GM21367 (cell line): ENCODE results near the gene GALNT18.

Experiments
- ATAC-seq: cut with Tn5 transposase; IDR thresholded peaks from one replicate; pipeline ENCODE4 v1.9.1; 2021; ENCODE audit not compliant: unreplicated experiment

The GALNT18 gene

GRCh38 chr11:11502263-11502861 lies 119.4 kb downstream of the GALNT18 start:
- no peak for ATAC-seq

- no peak for ATAC-seq
Observed at GRCh38 chr11:11501546-11502262, 120.1 kb downstream of the GALNT18 start.

GRCh38 chr11:11500744-11501487 lies 120.9 kb downstream of the GALNT18 start:
- ATAC-seq = no peak

- ATAC-seq = no peak
Observed at GRCh38 chr11:11499300-11499699, 122.5 kb downstream of the GALNT18 start.

- no peak for ATAC-seq
Observed at GRCh38 chr11:11498195-11498594, 123.6 kb downstream of the GALNT18 start.

GRCh38 chr11:11496879-11497278 lies 124.9 kb downstream of the GALNT18 start:
- ATAC-seq = no peak

GRCh38 chr11:11494348-11494747 lies 127.5 kb downstream of the GALNT18 start:
- ATAC-seq = no peak

GRCh38 chr11:11493698-11494097 lies 128.1 kb downstream of the GALNT18 start:
- ATAC-seq = no peak

GRCh38 chr11:11491589-11491988 lies 130.2 kb downstream of the GALNT18 start:
- ATAC-seq = no peak

- ATAC-seq = no peak
Observed at GRCh38 chr11:11491014-11491413, 130.8 kb downstream of the GALNT18 start.

GRCh38 chr11:11486423-11486822 lies 135.4 kb downstream of the GALNT18 start:
- no peak for ATAC-seq

- ATAC-seq = no peak
Observed at GRCh38 chr11:11486002-11486401, 135.8 kb downstream of the GALNT18 start.

- ATAC-seq = no peak
Observed at GRCh38 chr11:11483627-11484026, 138.2 kb downstream of the GALNT18 start.

GRCh38 chr11:11482730-11483129 lies 139.1 kb downstream of the GALNT18 start:
- ATAC-seq = no peak

GRCh38 chr11:11481371-11481770 lies 140.4 kb downstream of the GALNT18 start:
- no peak for ATAC-seq

GRCh38 chr11:11480971-11481370 lies 140.8 kb downstream of the GALNT18 start:
- ATAC-seq = no peak

- ATAC-seq = no peak
Observed at GRCh38 chr11:11478687-11479086, 143.1 kb downstream of the GALNT18 start.

GRCh38 chr11:11477695-11478420 lies 143.9 kb downstream of the GALNT18 start:
- ATAC-seq = no peak

GRCh38 chr11:11476971-11477645 lies 144.7 kb downstream of the GALNT18 start:
- no peak for ATAC-seq

GRCh38 chr11:11476499-11476898 lies 145.3 kb downstream of the GALNT18 start:
- no peak for ATAC-seq

- ATAC-seq = no peak
Observed at GRCh38 chr11:11472106-11472505, 149.7 kb downstream of the GALNT18 start.
